HEK293 (cell line): Measurements from ENCODE around the gene LRP3.
A peak's percentile ranks its signal among the peaks of the same experiment; 100 is the strongest.

Experiments
- CTCF ChIA-PET: fragments of 350-600 bp; formaldehyde crosslinking; extraction: SDS; loops from one replicate; lab custom pipeline; 2021; ENCODE audit warnings: antibody characterized with exemption; lab: Yijun Ruan, JAX
- POLR2A ChIA-PET: fragments of 300-600 bp; formaldehyde crosslinking; extraction: SDS; loops from one replicate; lab custom pipeline; 2020; ENCODE audit warnings: antibody characterized with exemption, inconsistent platforms; lab: Yijun Ruan, JAX
- H3K27ac ChIP-seq: fragments of 200-500 bp; sonication (Bioruptor generic); 2 replicates; pipeline ENCODE4 v1.5.1; 2014; ENCODE audit warnings: low read depth, low read length, control low read depth, inconsistent platforms; ENCODE audit errors: extremely low read depth
- H3K36me3 ChIP-seq, 2 experiments: fragments of 200-500 bp in 1 of 2; sonication (Bioruptor generic) in 1 of 2; 1 replicate in 1 of 2; 2 replicates in 1 of 2; pipeline ENCODE4 v1.5.1; 2014 to 2017; ENCODE audit warnings: inconsistent platforms in 2 of 2, low read length in 2 of 2; ENCODE audit not compliant: control insufficient read depth in 2 of 2, insufficient read depth in 1 of 2
- H3K4me1 ChIP-seq: fragments of 200-500 bp; sonication (Bioruptor generic); 2 replicates; pipeline ENCODE4 v1.5.1; 2014; ENCODE audit warnings: mild to moderate bottlenecking, low read length, inconsistent platforms; ENCODE audit not compliant: control insufficient read depth, insufficient read depth
- H3K4me3 ChIP-seq: 2 replicates; pipeline ENCODE4 v1.5.1; 2011; ENCODE audit warnings: low read depth, mild to moderate bottlenecking, control low read depth, low read length, moderate library complexity
- H3K9me3 ChIP-seq: fragments of 200-500 bp; sonication (Bioruptor generic); 2 replicates; pipeline ENCODE4 v1.5.1; 2014; ENCODE audit warnings: low read depth, low read length, inconsistent platforms; ENCODE audit not compliant: control insufficient read depth, insufficient read depth
- GLI2 ChIP-seq: fragments of 450-650 bp; formaldehyde crosslinking; IDR thresholded peaks from 2 replicates; pipeline ENCODE4; 2017; ENCODE audit warnings: missing biosample characterization, missing genetic modification characterization, low read depth, borderline replicate concordance
- PRDM6 ChIP-seq: fragments of 450-650 bp; formaldehyde crosslinking; IDR thresholded peaks from 2 replicates; pipeline ENCODE4 v1.5.1; 2017; ENCODE audit warnings: missing biosample characterization, missing genetic modification characterization
- SETDB1 ChIP-seq: IDR thresholded peaks from one replicate; pipeline ENCODE4 v1.6.1; 2017; ENCODE audit warnings: mild to moderate bottlenecking, low read length, moderate library complexity, mixed read lengths; ENCODE audit not compliant: insufficient read length
- ZBTB11 ChIP-seq: fragments of 450-650 bp; formaldehyde crosslinking; conservative IDR thresholded peaks from 2 replicates; pipeline ENCODE4 v1.5.1; 2016; ENCODE audit warnings: low read depth, missing biosample characterization, missing genetic modification characterization
- ZBTB6 ChIP-seq: fragments of 450-650 bp; formaldehyde crosslinking; IDR thresholded peaks from 2 replicates; pipeline ENCODE4 v1.5.1; 2017; ENCODE audit warnings: missing biosample characterization, missing genetic modification characterization
- ZBTB8A ChIP-seq: fragments of 450-650 bp; formaldehyde crosslinking; IDR thresholded peaks from 2 replicates; pipeline ENCODE4 v1.5.1; 2016; ENCODE audit warnings: missing biosample characterization, missing genetic modification characterization
- ZNF18 ChIP-seq: fragments of 450-650 bp; formaldehyde crosslinking; IDR thresholded peaks from 2 replicates; pipeline ENCODE4 v1.5.1; 2016; ENCODE audit warnings: missing biosample characterization, missing genetic modification characterization
- ZNF266 ChIP-seq: fragments of 450-650 bp; formaldehyde crosslinking; IDR thresholded peaks from 2 replicates; pipeline ENCODE4 v1.5.1; 2016; ENCODE audit warnings: missing biosample characterization, missing genetic modification characterization, low read depth
- ZNF302 ChIP-seq: fragments of 450-650 bp; formaldehyde crosslinking; IDR thresholded peaks from 2 replicates; pipeline ENCODE4 v1.5.1; 2016; ENCODE audit warnings: missing biosample characterization, missing genetic modification characterization, low read depth
- ZNF335 ChIP-seq: fragments of 450-650 bp; formaldehyde crosslinking; conservative IDR thresholded peaks from 2 replicates; pipeline ENCODE4 v1.5.1; 2016; ENCODE audit warnings: missing biosample characterization, missing genetic modification characterization
- ZNF341 ChIP-seq: fragments of 450-650 bp; formaldehyde crosslinking; IDR thresholded peaks from 2 replicates; pipeline ENCODE4; 2016; ENCODE audit warnings: low read depth, missing biosample characterization, missing genetic modification characterization
- ZNF354C ChIP-seq: fragments of 450-650 bp; formaldehyde crosslinking; IDR thresholded peaks from 2 replicates; pipeline ENCODE4 v1.5.1; 2016; ENCODE audit warnings: missing biosample characterization, missing genetic modification characterization, low read depth, borderline replicate concordance
- ZNF362 ChIP-seq: fragments of 450-650 bp; formaldehyde crosslinking; IDR thresholded peaks from 2 replicates; pipeline ENCODE4 v1.5.1; 2016; ENCODE audit warnings: missing biosample characterization, missing genetic modification characterization
- ZNF391 ChIP-seq: fragments of 450-650 bp; formaldehyde crosslinking; IDR thresholded peaks from 2 replicates; pipeline ENCODE4 v1.5.1; 2016; ENCODE audit warnings: low read depth, missing biosample characterization, missing genetic modification characterization, borderline replicate concordance
- ZNF518A ChIP-seq: fragments of 450-650 bp; formaldehyde crosslinking; conservative IDR thresholded peaks from 2 replicates; pipeline ENCODE4 v1.5.1; 2016; ENCODE audit warnings: low read depth, missing biosample characterization, missing genetic modification characterization
- ZNF521 ChIP-seq: fragments of 450-650 bp; formaldehyde crosslinking; IDR thresholded peaks from 2 replicates; pipeline ENCODE4 v1.5.1; 2017; ENCODE audit warnings: missing biosample characterization, mild to moderate bottlenecking, missing genetic modification characterization
- ZNF561 ChIP-seq: fragments of 450-650 bp; IDR thresholded peaks from 2 replicates; pipeline ENCODE4 v1.5.1; 2018; ENCODE audit warnings: missing biosample characterization, missing genetic modification characterization, borderline replicate concordance
- ZNF785 ChIP-seq: fragments of 450-650 bp; formaldehyde crosslinking; IDR thresholded peaks from 2 replicates; pipeline ENCODE4 v1.5.1; 2016; ENCODE audit warnings: missing biosample characterization, missing genetic modification characterization
- ZSCAN23 ChIP-seq: fragments of 450-650 bp; formaldehyde crosslinking; IDR thresholded peaks from 2 replicates; pipeline ENCODE4 v1.5.1; 2016; ENCODE audit warnings: missing biosample characterization, missing genetic modification characterization
- ZXDB ChIP-seq: fragments of 450-650 bp; formaldehyde crosslinking; IDR thresholded peaks from 2 replicates; pipeline ENCODE4 v1.5.1; 2016; ENCODE audit warnings: missing biosample characterization, missing genetic modification characterization

Gene LRP3

GRCh38 chr19:33176670-33177416 lies 17.3 kb upstream of the LRP3 start (continued):
- TF ChIP-seq ZNF518A (tag by site-specific recombination) (peak; percentile 69), GLI2 (tag by site-specific recombination) (no peak), SETDB1 (no peak), PRDM6 (tag by site-specific recombination) (no peak), ZBTB6 (peak; percentile 80; the same call in 1 of the 2 replicates)

GRCh38 chr19:33177417-33177979 lies 16.6 kb upstream of the LRP3 start:
- Histone ChIP-seq H3K4me1 (peaks cover 17% of the 10 kb centered on the region), H3K27ac (peak overlapping the region; percentile 44), H3K9me3 (no peaks in the 10 kb centered on the region), H3K4me3 (peak overlapping the region; percentile 48), H3K36me3 (peaks cover 0 to 5% of the 10 kb centered on the region in 2 experiments; a peak in 1 of 3 replicates)
- ChIA-PET POLR2A (interaction anchor here (0.5 to 3.0 kb wide), 29 partner anchors 9 to 502 kb away, joined by 3 to 43 read pairs (median 4); partner anchors contain the start of genes ANKRD27, CEBPA, CEBPG and CEP89), CTCF (interaction anchor here (0.6 to 13.1 kb wide), 19 partner anchors 9 to 229 kb away, joined by 3 to 154 read pairs (median 4); partner anchors contain the start of gene LRP3)
- TF ChIP-seq ZNF785 (tag by site-specific recombination): peak; percentile 100
- TF ChIP-seq ZNF362 (tag by site-specific recombination): no peak
- TF ChIP-seq ZNF341 (tag by site-specific recombination): peak; percentile 81
- no peak for TF ChIP-seq ZNF521 (tag by site-specific recombination)
- peak; percentile 97 for TF ChIP-seq ZBTB8A (tag by site-specific recombination)
- no peak for TF ChIP-seq ZNF561 (tag by site-specific recombination)
- TF ChIP-seq ZNF266 (tag by site-specific recombination): peak; percentile 42; the same call in 1 of the 2 replicates
- TF ChIP-seq ZBTB11 (tag by site-specific recombination): no peak
- TF ChIP-seq ZSCAN23 (tag by site-specific recombination): no peak
- no peak for TF ChIP-seq ZNF354C (tag by site-specific recombination)
- peak; percentile 73; the same call in 1 of the 2 replicates for TF ChIP-seq ZXDB
- peak; percentile 92 for TF ChIP-seq ZNF335 (tag by site-specific recombination)
- TF ChIP-seq ZNF391 (tag by site-specific recombination): peak; percentile 89; the same call in 1 of the 2 replicates
- TF ChIP-seq ZNF18: no peak
- TF ChIP-seq ZNF302: no peak
